HG03139 (cell line): ENCODE results near the gene GNAS-AS1.

Source experiments
- ATAC-seq: cut with Tn5 transposase; IDR thresholded peaks from one replicate; pipeline ENCODE4 v1.9.1; 2021; ENCODE audit not compliant: unreplicated experiment

GNAS-AS1 gene

DNA sequence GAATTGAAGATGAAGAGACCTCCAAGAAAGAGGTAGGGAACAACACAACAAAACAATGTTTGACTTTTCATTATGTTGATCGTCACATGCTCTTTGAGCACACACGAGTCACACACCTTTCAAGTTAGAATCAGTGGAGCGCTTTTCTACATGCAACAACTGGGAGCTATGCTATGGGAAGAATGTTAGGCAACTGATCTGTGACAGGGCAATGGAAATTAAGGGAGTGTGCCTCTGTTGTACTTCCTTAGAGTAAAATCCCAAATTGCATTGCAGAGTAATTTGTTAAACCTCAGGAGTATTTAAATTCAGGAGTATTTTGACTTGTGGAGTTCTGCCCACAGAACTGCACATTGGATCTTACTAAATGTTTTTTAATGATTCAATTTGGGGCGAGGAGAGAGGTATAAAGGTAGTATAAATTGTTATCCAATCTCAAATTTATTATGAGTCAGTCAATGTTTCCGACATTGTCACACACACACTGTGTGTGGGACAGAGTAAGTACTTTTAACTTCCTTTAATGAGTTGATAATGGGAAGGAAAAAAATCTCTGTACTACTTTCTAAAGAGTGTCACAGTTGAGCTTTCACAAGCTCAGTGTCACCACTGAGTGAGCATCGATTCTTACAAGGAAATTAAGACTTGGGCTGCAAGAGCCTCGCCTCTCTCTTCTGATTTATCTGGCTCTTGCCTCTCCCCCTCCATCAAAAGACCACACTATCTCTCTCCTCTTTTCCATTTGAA lies 12.5 kb upstream of the GNAS-AS1 start:
- ATAC-seq: no peak

DNA sequence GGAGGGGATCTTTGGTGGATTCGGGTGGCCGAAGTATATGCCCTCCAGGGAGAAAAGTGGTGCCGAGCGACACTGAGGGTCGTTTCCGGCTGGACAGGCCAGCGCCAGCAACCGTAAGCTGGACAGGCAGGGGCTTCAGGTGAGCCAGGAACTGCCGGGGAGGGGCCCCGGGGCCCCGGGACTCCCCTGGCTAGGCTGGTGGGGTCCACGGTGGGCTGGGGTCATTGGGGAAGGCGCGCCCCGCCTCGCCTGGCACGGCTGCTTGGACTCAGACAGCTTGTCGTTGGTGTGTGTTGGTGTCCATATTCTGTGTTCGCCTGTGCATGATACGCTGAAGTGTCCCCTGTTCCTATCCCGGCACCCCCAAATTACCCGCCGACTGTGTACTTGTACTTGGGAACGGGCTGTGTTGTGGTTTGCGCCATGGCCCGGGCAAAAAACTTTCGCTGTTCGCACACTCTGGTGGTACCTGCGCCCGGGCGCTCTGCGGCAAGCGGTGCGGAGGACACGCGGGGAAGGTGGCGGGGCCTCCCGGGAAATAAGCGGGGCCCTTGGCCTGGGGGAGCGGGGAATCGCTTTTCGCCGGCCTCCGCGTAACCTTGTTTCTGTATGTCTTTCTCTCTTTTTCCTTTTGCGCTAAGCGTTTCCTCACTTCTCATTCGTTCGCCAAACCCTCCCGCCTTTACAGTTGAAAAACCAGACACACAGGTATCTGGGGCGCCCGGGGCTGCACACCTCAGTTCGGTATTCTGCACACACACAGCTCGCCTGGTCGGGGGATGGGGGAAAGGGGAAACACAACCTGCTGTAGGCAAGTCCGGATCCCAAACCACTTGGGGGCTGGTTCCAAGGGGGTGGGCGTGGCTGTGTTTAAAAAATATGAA lies 5.0 kb upstream of the GNAS-AS1 start:
- no peak for ATAC-seq

GRCh38 chr20:58854638-58855471 lies 4.2 kb upstream of the GNAS-AS1 start:
- ATAC-seq: no peak

DNA sequence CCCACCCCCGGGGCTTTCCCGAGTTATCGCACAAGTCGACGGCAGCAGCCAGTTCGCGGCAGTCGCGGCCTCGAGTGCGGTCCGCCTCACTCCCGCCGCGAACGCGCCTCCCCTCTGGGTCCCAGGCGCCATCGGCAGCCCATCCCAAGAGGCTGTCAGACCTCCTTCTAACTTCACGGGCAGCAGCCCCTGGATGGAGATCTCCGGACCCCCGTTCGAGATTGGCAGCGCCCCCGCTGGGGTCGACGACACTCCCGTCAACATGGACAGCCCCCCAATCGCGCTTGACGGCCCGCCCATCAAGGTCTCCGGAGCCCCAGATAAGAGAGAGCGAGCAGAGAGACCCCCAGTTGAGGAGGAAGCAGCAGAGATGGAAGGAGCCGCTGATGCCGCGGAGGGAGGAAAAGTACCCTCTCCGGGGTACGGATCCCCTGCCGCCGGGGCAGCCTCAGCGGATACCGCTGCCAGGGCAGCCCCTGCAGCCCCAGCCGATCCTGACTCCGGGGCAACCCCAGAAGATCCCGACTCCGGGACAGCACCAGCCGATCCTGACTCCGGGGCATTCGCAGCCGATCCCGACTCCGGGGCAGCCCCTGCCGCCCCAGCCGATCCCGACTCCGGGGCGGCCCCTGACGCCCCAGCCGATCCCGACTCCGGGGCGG lies 3.4 kb upstream of the GNAS-AS1 start:
- ATAC-seq: no peak

DNA sequence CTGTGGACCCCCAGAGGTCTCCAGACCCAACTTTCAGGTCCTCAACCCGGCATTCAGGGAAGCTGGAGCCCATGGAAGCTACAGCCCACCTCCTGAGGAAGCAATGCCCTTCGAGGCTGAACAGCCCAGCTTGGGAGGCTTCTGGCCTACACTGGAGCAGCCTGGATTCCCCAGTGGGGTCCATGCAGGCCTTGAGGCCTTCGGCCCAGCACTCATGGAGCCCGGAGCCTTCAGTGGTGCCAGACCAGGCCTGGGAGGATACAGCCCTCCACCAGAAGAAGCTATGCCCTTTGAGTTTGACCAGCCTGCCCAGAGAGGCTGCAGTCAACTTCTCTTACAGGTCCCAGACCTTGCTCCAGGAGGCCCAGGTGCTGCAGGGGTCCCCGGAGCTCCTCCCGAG lies 2.8 kb upstream of the GNAS-AS1 start:
- no peak for ATAC-seq

DNA sequence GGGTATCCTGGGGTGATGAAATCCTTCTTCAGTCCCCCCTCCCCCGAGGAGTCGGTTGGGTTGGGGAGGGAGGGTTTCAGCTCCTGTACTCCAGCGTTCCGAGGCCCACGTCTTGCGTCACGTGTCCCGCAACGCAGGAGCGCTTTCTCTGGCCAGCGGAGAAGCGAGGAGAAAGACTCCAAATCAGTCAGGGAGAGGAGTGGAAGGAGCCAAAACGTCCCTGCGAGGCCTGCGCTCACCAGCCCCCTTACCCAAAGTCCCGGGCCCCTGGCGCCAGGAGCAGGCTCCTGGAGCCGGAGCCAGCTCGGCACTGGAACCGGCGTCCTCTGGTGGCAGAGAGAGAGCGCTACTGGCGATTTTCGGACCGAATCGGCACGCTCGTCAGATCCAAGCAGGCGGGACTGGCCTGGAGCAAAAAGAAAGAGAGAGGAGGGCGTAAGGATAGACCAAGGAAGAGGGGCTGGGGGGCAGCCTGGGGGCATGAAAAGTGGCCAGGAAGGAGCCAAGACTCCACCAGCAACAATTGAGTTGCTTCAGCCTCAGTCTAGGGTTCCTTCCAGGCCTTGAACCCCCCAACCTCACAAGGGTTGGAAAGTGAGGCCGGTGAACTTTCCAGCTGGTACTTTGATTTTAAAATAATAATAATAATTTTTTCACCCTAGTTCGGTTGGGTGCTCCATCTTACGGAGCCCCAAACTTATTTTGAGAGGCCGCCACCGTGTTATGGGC lies 2.0 kb upstream of the GNAS-AS1 start, which contains the start of gene GNAS:
TSS of gene GNAS (plus strand) at position 174 of the 729 bp plus-strand sequence.
- no peak for ATAC-seq

GRCh38 chr20:58851969-58852458 lies 1.3 kb upstream of the GNAS-AS1 start:
- ATAC-seq: no peak

DNA sequence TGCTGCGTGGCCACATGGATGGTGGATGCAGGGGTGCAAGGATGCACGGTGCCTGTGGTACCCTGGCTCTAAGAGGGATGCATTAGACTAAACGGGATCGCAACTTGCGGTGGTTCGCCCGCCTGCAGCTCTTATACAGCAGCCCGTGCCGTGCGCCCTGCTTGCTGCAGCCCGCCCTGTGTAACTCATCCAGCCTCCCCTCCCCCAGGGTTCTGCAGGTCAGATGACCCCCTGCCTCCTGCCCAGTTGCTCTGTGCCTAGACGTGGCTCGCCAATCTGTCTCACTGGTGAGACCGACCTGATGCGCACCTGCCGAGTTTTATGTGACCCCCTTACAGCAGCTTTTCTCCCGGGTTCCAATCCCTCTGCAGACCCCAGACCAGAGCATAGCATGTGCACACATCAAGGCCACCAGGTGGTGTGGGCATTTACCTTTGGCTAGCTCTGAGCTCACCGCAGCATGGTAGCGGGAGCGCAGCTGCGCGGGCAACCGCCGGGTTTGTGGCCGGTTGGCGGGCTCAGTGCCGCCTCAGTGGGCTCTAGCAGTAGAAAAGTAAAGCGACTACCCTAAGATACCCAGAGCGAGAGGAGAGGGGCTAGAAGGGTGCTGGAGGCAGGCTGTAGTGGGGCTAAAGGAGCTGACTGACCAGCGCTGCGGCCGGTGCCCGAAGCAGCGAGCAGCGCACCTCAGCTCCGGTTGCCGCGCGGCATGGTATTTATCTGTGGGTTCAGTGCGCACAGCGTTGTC lies 693 bp upstream of the GNAS-AS1 start:
- ATAC-seq: no peak

DNA sequence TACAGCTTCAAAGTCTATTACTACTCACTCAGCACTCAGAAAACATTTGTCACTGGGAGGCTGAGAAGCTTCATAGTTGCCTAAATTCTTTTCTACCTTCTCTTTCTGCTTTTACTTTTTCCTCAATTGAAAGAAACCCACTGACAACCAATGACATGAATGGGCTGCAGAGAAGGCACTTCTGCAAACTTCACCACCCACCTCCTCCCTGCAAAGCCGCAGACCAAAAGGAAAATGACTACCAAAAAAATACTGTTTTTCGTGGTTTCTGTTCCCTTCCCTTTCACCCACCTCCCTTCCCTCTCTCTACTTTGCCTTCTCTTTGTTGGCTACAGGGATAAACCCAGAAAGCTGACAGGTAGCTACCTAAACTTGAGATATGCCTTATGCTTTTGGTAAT lies 3.2 kb downstream of the GNAS-AS1 start:
- ATAC-seq: no peak

GRCh38 chr20:58845706-58846105 lies 5.0 kb downstream of the GNAS-AS1 start:
- ATAC-seq: no peak

GRCh38 chr20:58843128-58843556 lies 7.6 kb downstream of the GNAS-AS1 start:
- ATAC-seq: no peak

GRCh38 chr20:58842276-58842675 lies 8.4 kb downstream of the GNAS-AS1 start:
- no peak for ATAC-seq

DNA sequence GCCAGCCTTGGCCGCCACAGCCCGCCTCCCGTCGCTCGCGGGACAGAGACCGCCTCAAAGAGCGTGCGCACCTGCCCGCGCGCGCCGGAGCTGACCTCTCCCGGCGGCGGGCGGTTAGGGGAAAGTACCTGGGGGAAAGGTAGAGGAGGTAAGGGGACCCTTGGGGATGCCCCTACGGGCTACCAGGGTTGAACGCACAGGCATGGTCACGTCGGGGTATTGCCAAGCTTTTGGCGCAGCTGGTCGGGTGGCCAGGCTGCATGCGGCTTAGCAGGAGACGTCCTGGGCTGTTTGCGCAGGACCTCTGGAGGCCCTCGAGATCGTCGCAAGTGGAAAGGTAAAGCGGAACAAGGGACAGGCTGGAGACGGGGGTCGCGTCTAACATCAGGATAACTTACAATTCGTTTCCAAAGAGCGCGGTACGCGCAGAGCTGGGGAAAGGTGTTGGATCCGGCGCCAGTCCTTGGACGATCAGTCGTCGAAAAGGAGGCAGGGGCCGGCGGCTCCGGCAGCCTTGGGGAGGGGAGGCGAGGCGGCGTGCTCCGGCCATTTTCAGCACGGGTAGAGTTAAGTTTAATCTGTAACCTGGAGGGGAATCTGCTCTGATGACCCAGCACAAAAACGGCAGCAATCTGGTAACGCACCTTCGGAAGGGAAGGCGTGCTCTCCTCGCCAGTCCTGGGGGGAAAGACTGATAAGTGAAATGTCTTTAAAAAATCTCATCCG lies 9.0 kb downstream of the GNAS-AS1 start:
- ATAC-seq: no peak

DNA sequence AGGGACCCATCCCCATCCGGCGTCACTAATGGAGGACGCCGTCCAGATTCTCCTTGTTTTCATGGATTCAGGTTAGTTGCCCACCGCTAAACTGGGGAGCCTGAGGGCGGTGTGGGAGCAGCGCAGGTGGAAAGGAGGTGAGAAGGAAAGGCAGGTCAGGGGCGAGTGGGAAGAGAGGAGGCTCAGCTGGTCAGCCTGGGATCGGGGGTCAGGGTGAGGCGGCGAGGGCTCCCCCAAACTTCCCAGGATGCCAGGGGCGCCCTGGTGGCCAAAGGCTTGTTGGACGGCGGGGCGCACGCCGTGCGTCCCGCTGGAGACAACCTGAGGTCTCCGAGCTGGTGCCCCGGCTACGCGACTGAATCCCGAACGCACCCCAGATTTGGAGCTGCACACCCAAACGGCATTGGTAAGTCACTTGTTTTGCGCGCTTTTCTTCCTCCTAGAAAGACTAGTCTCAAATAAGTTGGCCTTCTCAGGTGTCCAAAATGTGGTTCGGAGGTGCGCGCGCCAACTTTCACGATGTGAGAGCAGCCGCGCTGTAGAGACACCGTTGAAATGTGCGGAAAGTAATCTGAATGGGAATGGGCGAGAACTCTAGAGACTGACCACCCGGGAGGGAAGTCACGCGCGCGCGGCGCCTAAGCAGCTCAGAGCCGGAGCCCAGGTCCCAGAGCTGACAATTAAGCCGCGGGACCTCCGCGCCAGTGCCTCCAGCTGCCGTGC lies 9.7 kb downstream of the GNAS-AS1 start:
- no peak for ATAC-seq

DNA sequence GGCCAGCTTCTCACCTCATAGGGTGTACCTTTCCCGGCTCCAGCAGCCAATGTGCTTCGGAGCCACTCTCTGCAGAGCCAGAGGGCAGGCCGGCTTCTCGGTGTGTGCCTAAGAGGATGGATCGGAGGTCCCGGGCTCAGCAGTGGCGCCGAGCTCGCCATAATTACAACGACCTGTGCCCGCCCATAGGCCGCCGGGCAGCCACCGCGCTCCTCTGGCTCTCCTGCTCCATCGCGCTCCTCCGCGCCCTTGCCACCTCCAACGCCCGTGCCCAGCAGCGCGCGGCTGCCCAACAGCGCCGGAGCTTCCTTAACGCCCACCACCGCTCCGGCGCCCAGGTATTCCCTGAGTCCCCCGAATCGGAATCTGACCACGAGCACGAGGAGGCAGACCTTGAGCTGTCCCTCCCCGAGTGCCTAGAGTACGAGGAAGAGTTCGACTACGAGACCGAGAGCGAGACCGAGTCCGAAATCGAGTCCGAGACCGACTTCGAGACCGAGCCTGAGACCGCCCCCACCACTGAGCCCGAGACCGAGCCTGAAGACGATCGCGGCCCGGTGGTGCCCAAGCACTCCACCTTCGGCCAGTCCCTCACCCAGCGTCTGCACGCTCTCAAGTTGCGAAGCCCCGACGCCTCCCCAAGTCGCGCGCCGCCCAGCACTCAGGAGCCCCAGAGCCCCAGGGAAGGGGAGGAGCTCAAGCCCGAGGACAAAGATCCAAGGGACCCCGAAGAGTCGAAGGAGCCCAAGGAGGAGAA lies 10.5 kb downstream of the GNAS-AS1 start:
- no peak for ATAC-seq

GRCh38 chr20:58839474-58839874 lies 11.2 kb downstream of the GNAS-AS1 start:
- ATAC-seq: no peak

DNA sequence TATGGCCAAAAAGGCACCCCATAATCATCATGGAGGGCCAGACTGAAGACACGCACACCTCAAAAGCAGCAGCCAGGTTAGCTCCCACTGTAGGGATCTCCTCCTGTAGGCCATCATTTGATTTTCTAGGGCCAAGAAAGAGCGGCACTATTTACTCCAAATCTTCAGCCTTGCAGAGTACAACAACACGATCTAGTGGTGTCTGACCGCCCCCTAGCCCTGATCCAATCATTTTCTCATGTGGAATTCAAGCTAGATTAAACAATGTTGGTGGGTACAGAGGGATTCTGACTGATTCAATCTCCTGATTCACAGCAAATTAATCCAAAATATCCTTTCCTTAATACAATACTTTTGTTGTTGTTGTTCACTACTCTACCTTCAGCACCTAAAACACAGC lies 12.5 kb downstream of the GNAS-AS1 start:
- no peak for ATAC-seq
